ENCODE measurements around the gene RNF187.

RNF187 gene

GRCh38 chr1:228508840-228509415 lies 21.7 kb downstream of the RNF187 start:
- peaks cover 53% of the 10 kb centered on the region for H3K27me3 ChIP-seq (ENCODE audit: control insufficient read depth, insufficient read depth, low read length)
- no peaks in the 10 kb centered on the region for H3K9me3 ChIP-seq (ENCODE audit: control insufficient read depth, insufficient read depth, low read length)
- H3K4me3 ChIP-seq (ENCODE audit: low read depth, low read length), result no peak overlapping the region
- H3K36me3 ChIP-seq (ENCODE audit: control insufficient read depth, insufficient read depth, low read length), result no peaks in the 10 kb centered on the region
- no peak overlapping the region for H3K9ac ChIP-seq (ENCODE audit: low read depth, low read length)
- H3K4me1 ChIP-seq (ENCODE audit: control insufficient read depth, insufficient read depth, low read length), result no peaks in the 10 kb centered on the region

GRCh38 chr1:228510101-228510802 lies 23.1 kb downstream of the RNF187 start:
- Histone ChIP-seq H3K36me3 (ENCODE audit: control insufficient read depth, insufficient read depth, low read length) (no peaks in the 10 kb centered on the region), H3K9ac (ENCODE audit: low read depth, low read length) (no peak overlapping the region), H3K4me3 (ENCODE audit: low read depth, low read length) (no peak overlapping the region), H3K27me3 (ENCODE audit: control insufficient read depth, insufficient read depth, low read length) (peaks cover 52% of the 10 kb centered on the region), H3K9me3 (ENCODE audit: control insufficient read depth, insufficient read depth, low read length) (no peaks in the 10 kb centered on the region), H3K4me1 (ENCODE audit: control insufficient read depth, insufficient read depth, low read length) (no peaks in the 10 kb centered on the region)

GRCh38 chr1:228510803-228511413 lies 23.7 kb downstream of the RNF187 start:
- no peak overlapping the region for H3K9ac ChIP-seq (ENCODE audit: low read depth, low read length)
- H3K36me3 ChIP-seq (ENCODE audit: control insufficient read depth, insufficient read depth, low read length), result no peaks in the 10 kb centered on the region
- no peaks in the 10 kb centered on the region for H3K9me3 ChIP-seq (ENCODE audit: control insufficient read depth, insufficient read depth, low read length)
- no peak overlapping the region for H3K4me3 ChIP-seq (ENCODE audit: low read depth, low read length)
- H3K4me1 ChIP-seq (ENCODE audit: control insufficient read depth, insufficient read depth, low read length), result no peaks in the 10 kb centered on the region
- H3K27me3 ChIP-seq (ENCODE audit: control insufficient read depth, insufficient read depth, low read length), result peaks cover 58% of the 10 kb centered on the region

- Histone ChIP-seq H3K27me3 (ENCODE audit: control insufficient read depth, insufficient read depth, low read length) (peaks cover 67% of the 10 kb centered on the region), H3K36me3 (ENCODE audit: control insufficient read depth, insufficient read depth, low read length) (no peaks in the 10 kb centered on the region), H3K9ac (ENCODE audit: low read depth, low read length) (no peak overlapping the region), H3K4me3 (ENCODE audit: low read depth, low read length) (no peak overlapping the region), H3K9me3 (ENCODE audit: control insufficient read depth, insufficient read depth, low read length) (no peaks in the 10 kb centered on the region), H3K4me1 (ENCODE audit: control insufficient read depth, insufficient read depth, low read length) (no peaks in the 10 kb centered on the region)
These were observed 24.6 kb downstream of the RNF187 start for GRCh38 chr1:228511546-228512445.

GRCh38 chr1:228512781-228513198 lies 25.6 kb downstream of the RNF187 start:
- no peaks in the 10 kb centered on the region for H3K36me3 ChIP-seq (ENCODE audit: control insufficient read depth, insufficient read depth, low read length)
- H3K27me3 ChIP-seq (ENCODE audit: control insufficient read depth, insufficient read depth, low read length), result peaks cover 77% of the 10 kb centered on the region
- H3K4me3 ChIP-seq (ENCODE audit: low read depth, low read length), result no peak overlapping the region
- H3K4me1 ChIP-seq (ENCODE audit: control insufficient read depth, insufficient read depth, low read length), result no peaks in the 10 kb centered on the region
- no peak overlapping the region for H3K9ac ChIP-seq (ENCODE audit: low read depth, low read length)
- no peaks in the 10 kb centered on the region for H3K9me3 ChIP-seq (ENCODE audit: control insufficient read depth, insufficient read depth, low read length)

GRCh38 chr1:228513236-228513900 lies 26.2 kb downstream of the RNF187 start:
- no peak overlapping the region for H3K9ac ChIP-seq (ENCODE audit: low read depth, low read length)
- no peaks in the 10 kb centered on the region for H3K36me3 ChIP-seq (ENCODE audit: control insufficient read depth, insufficient read depth, low read length)
- H3K4me3 ChIP-seq (ENCODE audit: low read depth, low read length), result no peak overlapping the region
- no peaks in the 10 kb centered on the region for H3K9me3 ChIP-seq (ENCODE audit: control insufficient read depth, insufficient read depth, low read length)
- H3K27me3 ChIP-seq (ENCODE audit: control insufficient read depth, insufficient read depth, low read length), result peaks cover 82% of the 10 kb centered on the region
- no peaks in the 10 kb centered on the region for H3K4me1 ChIP-seq (ENCODE audit: control insufficient read depth, insufficient read depth, low read length)

GRCh38 chr1:228514421-228514820 lies 27.2 kb downstream of the RNF187 start:
- H3K9me3 ChIP-seq (ENCODE audit: control insufficient read depth, insufficient read depth, low read length), result no peaks in the 10 kb centered on the region
- no peak overlapping the region for H3K9ac ChIP-seq (ENCODE audit: low read depth, low read length)
- H3K36me3 ChIP-seq (ENCODE audit: control insufficient read depth, insufficient read depth, low read length), result no peaks in the 10 kb centered on the region
- H3K4me3 ChIP-seq (ENCODE audit: low read depth, low read length), result no peak overlapping the region
- peaks cover 86% of the 10 kb centered on the region for H3K27me3 ChIP-seq (ENCODE audit: control insufficient read depth, insufficient read depth, low read length)
- no peaks in the 10 kb centered on the region for H3K4me1 ChIP-seq (ENCODE audit: control insufficient read depth, insufficient read depth, low read length)

GRCh38 chr1:228515200-228515834 lies 28.1 kb downstream of the RNF187 start:
- no peaks in the 10 kb centered on the region for H3K4me1 ChIP-seq (ENCODE audit: control insufficient read depth, insufficient read depth, low read length)
- no peaks in the 10 kb centered on the region for H3K36me3 ChIP-seq (ENCODE audit: control insufficient read depth, insufficient read depth, low read length)
- H3K4me3 ChIP-seq (ENCODE audit: low read depth, low read length), result no peak overlapping the region
- peaks cover 86% of the 10 kb centered on the region for H3K27me3 ChIP-seq (ENCODE audit: control insufficient read depth, insufficient read depth, low read length)
- H3K9me3 ChIP-seq (ENCODE audit: control insufficient read depth, insufficient read depth, low read length), result no peaks in the 10 kb centered on the region
- no peak overlapping the region for H3K9ac ChIP-seq (ENCODE audit: low read depth, low read length)

- no peak overlapping the region for H3K4me3 ChIP-seq (ENCODE audit: low read depth, low read length)
- H3K9me3 ChIP-seq (ENCODE audit: control insufficient read depth, insufficient read depth, low read length), result no peaks in the 10 kb centered on the region
- peaks cover 67% of the 10 kb centered on the region for H3K27me3 ChIP-seq (ENCODE audit: control insufficient read depth, insufficient read depth, low read length)
- H3K36me3 ChIP-seq (ENCODE audit: control insufficient read depth, insufficient read depth, low read length), result no peaks in the 10 kb centered on the region
- no peak overlapping the region for H3K9ac ChIP-seq (ENCODE audit: low read depth, low read length)
- H3K4me1 ChIP-seq (ENCODE audit: control insufficient read depth, insufficient read depth, low read length), result no peaks in the 10 kb centered on the region
These were observed 30.5 kb downstream of the RNF187 start for GRCh38 chr1:228517655-228518054.

GRCh38 chr1:228527596-228527995 lies 40.4 kb downstream of the RNF187 start:
- no peaks in the 10 kb centered on the region for H3K36me3 ChIP-seq (ENCODE audit: control insufficient read depth, insufficient read depth, low read length)
- H3K4me1 ChIP-seq (ENCODE audit: control insufficient read depth, insufficient read depth, low read length), result no peaks in the 10 kb centered on the region
- no peak overlapping the region for H3K9ac ChIP-seq (ENCODE audit: low read depth, low read length)
- peaks cover 47% of the 10 kb centered on the region for H3K27me3 ChIP-seq (ENCODE audit: control insufficient read depth, insufficient read depth, low read length)
- no peak overlapping the region for H3K4me3 ChIP-seq (ENCODE audit: low read depth, low read length)
- H3K9me3 ChIP-seq (ENCODE audit: control insufficient read depth, insufficient read depth, low read length), result no peaks in the 10 kb centered on the region

GRCh38 chr1:228528612-228529011 lies 41.4 kb downstream of the RNF187 start:
- Histone ChIP-seq H3K9me3 (ENCODE audit: control insufficient read depth, insufficient read depth, low read length) (no peaks in the 10 kb centered on the region), H3K36me3 (ENCODE audit: control insufficient read depth, insufficient read depth, low read length) (no peaks in the 10 kb centered on the region), H3K4me1 (ENCODE audit: control insufficient read depth, insufficient read depth, low read length) (no peaks in the 10 kb centered on the region), H3K27me3 (ENCODE audit: control insufficient read depth, insufficient read depth, low read length) (peaks cover 54% of the 10 kb centered on the region), H3K4me3 (ENCODE audit: low read depth, low read length) (no peak overlapping the region), H3K9ac (ENCODE audit: low read depth, low read length) (no peak overlapping the region)

All from iPS-15b (cell line).